Ascending aorta (tissue), 2 donors: ENCODE measurements around the gene LTBP3. TPM values are rescaled to one million over a fixed set of nuclear protein-coding genes. Genes with fewer than 3 reads are reported as not detected.

Experiments
- DNase-seq, 2 donors: peaks; one replicate each; pipeline ENCODE4 v3.0.0-alpha.2; 2019; ENCODE audit warnings: low spot score in 2 of 2
- H3K27ac ChIP-seq, 2 donors: fragments of 200-600 bp; sonication (generic); one replicate each; pipeline ENCODE4 v1.5.1; 2016 to 2017; ENCODE audit warnings: mild to moderate bottlenecking in 1 of 2
- H3K27me3 ChIP-seq: fragments of 200-600 bp; sonication (generic); one replicate; pipeline ENCODE4 v1.5.1; 2017
- H3K36me3 ChIP-seq, 2 donors: fragments of 200-600 bp; sonication (generic); one replicate each; pipeline ENCODE4 v1.5.1; 2016
- H3K4me1 ChIP-seq, 2 donors: fragments of 200-600 bp; sonication (generic); one replicate each; pipeline ENCODE4 v1.5.1; 2016 to 2017; ENCODE audit warnings: mild to moderate bottlenecking in 1 of 2
- H3K4me3 ChIP-seq, 2 donors: fragments of 200-600 bp; sonication (generic); one replicate each; pipeline ENCODE4 v1.5.1; 2016 to 2017; ENCODE audit warnings: mild to moderate bottlenecking in 1 of 2
- H3K9me3 ChIP-seq, 2 donors: fragments of 200-600 bp; sonication (generic); one replicate each; pipeline ENCODE4 v1.5.1; 2016
- intact Hi-C: fragments of 100-400 bp; cut with DNase I; formaldehyde crosslinking; loops from one replicate; pipeline ENCODE4 v1.15.1; 2023
- total RNA-seq: library from RNA; depleted of rRNA; stranded (reverse); fragments of >200 nt; gene quantifications from one replicate; pipeline ENCODE4 v1.1.0, GENCODE V29; 2016
- TF ChIP-seq, protein P1 (sequence below), 3 experiments: fragments of 200-600 bp in 2 of 3; fragments of 450-650 bp in 1 of 3; sonication (generic) in 2 of 3; IDR thresholded peaks; one replicate each; pipeline ENCODE4 v1.5.1; 2016 to 2019; ENCODE audit warnings: antibody characterized with exemption in 3 of 3, mild to moderate bottlenecking in 1 of 3, moderate library complexity in 1 of 3

Gene LTBP3
- total RNA-seq, 1 donor from 2014 or later: 702 TPM

GRCh38 chr11:65598258-65598699 is 40.1 kb upstream of the LTBP3 start:
- H3K27ac ChIP-seq: no peak overlapping the region
- H3K4me1 ChIP-seq: no peaks in the 10 kb centered on the region
- no peaks in the 10 kb centered on the region for H3K9me3 ChIP-seq
- DNase-seq: no peak
- H3K27me3 ChIP-seq: no peaks in the 10 kb centered on the region
- TF ChIP-seq, protein P1, sequence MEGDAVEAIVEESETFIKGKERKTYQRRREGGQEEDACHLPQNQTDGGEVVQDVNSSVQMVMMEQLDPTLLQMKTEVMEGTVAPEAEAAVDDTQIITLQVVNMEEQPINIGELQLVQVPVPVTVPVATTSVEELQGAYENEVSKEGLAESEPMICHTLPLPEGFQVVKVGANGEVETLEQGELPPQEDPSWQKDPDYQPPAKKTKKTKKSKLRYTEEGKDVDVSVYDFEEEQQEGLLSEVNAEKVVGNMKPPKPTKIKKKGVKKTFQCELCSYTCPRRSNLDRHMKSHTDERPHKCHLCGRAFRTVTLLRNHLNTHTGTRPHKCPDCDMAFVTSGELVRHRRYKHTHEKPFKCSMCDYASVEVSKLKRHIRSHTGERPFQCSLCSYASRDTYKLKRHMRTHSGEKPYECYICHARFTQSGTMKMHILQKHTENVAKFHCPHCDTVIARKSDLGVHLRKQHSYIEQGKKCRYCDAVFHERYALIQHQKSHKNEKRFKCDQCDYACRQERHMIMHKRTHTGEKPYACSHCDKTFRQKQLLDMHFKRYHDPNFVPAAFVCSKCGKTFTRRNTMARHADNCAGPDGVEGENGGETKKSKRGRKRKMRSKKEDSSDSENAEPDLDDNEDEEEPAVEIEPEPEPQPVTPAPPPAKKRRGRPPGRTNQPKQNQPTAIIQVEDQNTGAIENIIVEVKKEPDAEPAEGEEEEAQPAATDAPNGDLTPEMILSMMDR (IDR thresholded peaks at IDR 0.05): no peak
- no peak overlapping the region for H3K4me3 ChIP-seq
- intact Hi-C loops: no loop called here
- H3K36me3 ChIP-seq: peaks cover 30 to 45% of the 10 kb centered on the region in 2 donors

- Histone ChIP-seq H3K36me3 (peaks cover 41 to 50% of the 10 kb centered on the region in 2 donors), H3K9me3 (no peaks in the 10 kb centered on the region), H3K27me3 (no peaks in the 10 kb centered on the region), H3K4me3 (no peak overlapping the region), H3K4me1 (no peaks in the 10 kb centered on the region), H3K27ac (no peak overlapping the region)
- intact Hi-C loops: no loop called here
- DNase-seq: no peak
- TF ChIP-seq, protein P1 (IDR thresholded peaks at IDR 0.05): no peak
Measured at GRCh38 chr11:65596520-65596919, 38.4 kb upstream of the LTBP3 start.

DNA sequence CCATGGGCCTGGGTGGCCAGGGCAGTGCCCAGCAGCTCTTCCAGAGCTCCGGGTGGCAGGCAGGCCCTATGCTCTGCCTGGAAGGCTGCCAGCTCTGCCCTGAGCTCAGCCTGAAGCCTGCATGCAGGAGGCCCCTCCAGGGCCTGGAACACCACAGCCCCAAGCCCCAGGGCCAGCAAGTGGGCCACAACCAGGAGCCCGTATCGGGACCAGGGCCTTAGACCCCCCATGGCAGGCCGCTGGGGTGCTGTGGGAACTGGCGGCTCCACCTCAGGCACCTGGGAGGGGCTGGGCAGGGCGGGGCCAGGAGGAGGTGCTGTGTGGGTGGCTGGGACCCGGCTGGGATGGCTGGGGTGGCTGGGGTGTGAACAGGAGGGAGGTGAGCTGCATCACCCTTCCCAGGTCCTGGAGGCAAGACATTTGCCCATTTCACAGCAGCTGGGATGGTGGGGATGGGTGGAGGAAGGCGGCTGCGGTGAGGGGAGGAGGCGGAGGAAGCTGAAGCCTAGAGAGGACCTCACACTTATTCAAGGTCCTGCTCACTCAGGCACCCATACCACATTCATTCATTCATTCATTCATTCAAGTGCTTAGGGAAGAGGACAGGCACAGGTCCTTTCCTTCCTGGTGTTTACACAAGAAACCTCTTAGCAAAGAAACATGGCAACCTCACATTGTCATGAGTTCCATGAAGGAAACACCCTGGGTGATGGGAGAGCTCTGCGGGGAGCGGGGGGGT is 37.6 kb upstream of the LTBP3 start, which contains the start of gene KCNK7:
Gene KCNK7 (minus strand): TSS at position 258 of the 739 bp plus-strand sequence. CDS start 28 bp downstream, at position 230.
- Histone ChIP-seq H3K27me3 (no peaks in the 10 kb centered on the region), H3K36me3 (peaks cover 49 to 58% of the 10 kb centered on the region in 2 donors), H3K4me1 (no peaks in the 10 kb centered on the region), H3K4me3 (no peak within 1 kb of the TSS), H3K9me3 (no peaks in the 10 kb centered on the region), H3K27ac (peak within 1 kb of the TSS in 1 of 2 donors; percentile 14)
- intact Hi-C loops: no loop called here
- DNase-seq: no peak
- TF ChIP-seq, protein P1 (IDR thresholded peaks at IDR 0.05): no peak

DNA sequence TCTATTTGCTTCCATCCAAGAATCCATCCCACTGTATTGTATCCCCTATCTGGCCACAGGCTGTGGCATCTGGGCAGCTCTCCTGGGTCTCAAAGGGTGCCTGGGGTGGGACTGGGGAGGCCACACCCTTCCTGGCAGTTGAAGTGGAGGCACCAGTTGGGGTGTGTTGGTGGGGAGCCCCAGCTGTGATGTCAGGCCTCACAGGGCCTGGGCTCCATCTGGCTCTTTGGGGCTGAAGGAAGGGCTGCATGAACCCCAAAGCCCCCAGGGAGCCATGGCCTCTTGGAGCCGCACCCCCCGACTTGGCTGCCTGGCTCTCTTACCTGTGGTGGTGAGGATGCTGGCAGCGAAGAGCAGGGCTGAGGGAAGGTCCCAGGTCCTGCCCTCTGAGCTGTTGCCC is 37.0 kb upstream of the LTBP3 start:
- TF ChIP-seq, protein P1 (IDR thresholded peaks at IDR 0.05): no peak
- Histone ChIP-seq H3K36me3 (peaks cover 55 to 60% of the 10 kb centered on the region in 2 donors), H3K27me3 (no peaks in the 10 kb centered on the region), H3K9me3 (no peaks in the 10 kb centered on the region), H3K27ac (peak overlapping the region in 1 of 2 donors; percentile 14), H3K4me1 (no peaks in the 10 kb centered on the region), H3K4me3 (no peak overlapping the region)
- intact Hi-C loops: no loop called here
- no peak for DNase-seq

- DNase-seq: no peak
- Histone ChIP-seq H3K27ac (no peak overlapping the region), H3K4me1 (peaks cover 0 to under 1% of the 10 kb centered on the region in 2 donors), H3K9me3 (no peaks in the 10 kb centered on the region), H3K27me3 (no peaks in the 10 kb centered on the region), H3K4me3 (no peak overlapping the region), H3K36me3 (peaks cover 55% of the 10 kb centered on the region in 2 donors)
- intact Hi-C loops: loop anchor here (1.0 kb wide), 2 partner anchors 19 to 53 kb away; no protein-coding TSS in a partner anchor
- TF ChIP-seq, protein P1 (IDR thresholded peaks at IDR 0.05): peak; percentile 51 to 74 (median 71)
Measured at GRCh38 chr11:65593518-65594414, 35.6 kb upstream of the LTBP3 start.
